Astrocyte of the spinal cord (primary cell): ENCODE data around the gene CHTOP.

ENCODE experiments used
- DNase-seq: peaks from one replicate; pipeline ENCODE4 v3.0.0; 2011; ENCODE audit warnings: low read depth, low spot score
- H3K4me3 ChIP-seq: 2 replicates; pipeline ENCODE4 v1.5.1; 2011; ENCODE audit warnings: low read depth, mild to moderate bottlenecking, low read length, moderate library complexity
- CTCF ChIP-seq: IDR thresholded peaks from 2 replicates; pipeline ENCODE4 v1.5.1; 2012; ENCODE audit warnings: low read depth, mild to moderate bottlenecking, low read length, inconsistent platforms
- in situ Hi-C: cut with HindIII; loops from 2 replicates; pipeline ENCODE4 v1.10.0; 2017; ENCODE audit warnings: low sequenced_read_pairs

Gene CHTOP

GRCh38 chr1:153655333-153655732 lies 21.5 kb downstream of the CHTOP start:
- in situ Hi-C loops, result no loop called here
- no peak overlapping the region for H3K4me3 ChIP-seq
- DNase-seq, result no peak
- no peak for TF ChIP-seq CTCF

GRCh38 chr1:153658400-153659174 lies 24.7 kb downstream of the CHTOP start, which contains the start of gene SNAPIN:
TSS of gene SNAPIN (plus strand) at chr1:153658703. CDS start at chr1:153658744, 41 bp downstream.
- peak; percentile 88 for DNase-seq
- peak within 1 kb of the TSS; percentile 70 for H3K4me3 ChIP-seq
- peak; percentile 19 for TF ChIP-seq CTCF
- in situ Hi-C loops, result no loop called here

GRCh38 chr1:153659175-153659534 lies 25.3 kb downstream of the CHTOP start:
- peak overlapping the region; percentile 70 for H3K4me3 ChIP-seq
- DNase-seq, result no peak
- in situ Hi-C loops, result no loop called here
- no peak for TF ChIP-seq CTCF

DNA sequence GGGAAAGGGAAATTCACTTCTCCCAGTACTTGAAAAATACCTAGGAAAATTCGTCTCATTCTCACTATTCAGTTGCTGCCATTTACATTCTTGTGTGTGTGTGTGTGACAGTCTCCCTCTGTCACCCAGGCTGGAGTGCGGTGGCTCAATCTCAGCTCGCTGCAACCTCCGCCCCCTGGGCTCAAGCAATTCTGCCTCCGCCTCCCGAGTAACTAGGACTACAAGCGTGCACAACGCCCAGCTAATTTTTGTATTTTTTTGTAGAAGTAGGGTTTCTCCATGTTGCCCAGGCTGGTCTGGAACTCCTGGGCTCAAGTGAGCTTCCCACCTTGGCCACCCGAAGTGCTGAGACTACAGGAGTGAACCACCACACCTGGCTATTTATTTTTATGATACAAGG lies 25.8 kb downstream of the CHTOP start:
- peak overlapping the region; percentile 70 for H3K4me3 ChIP-seq
- in situ Hi-C loops, result no loop called here
- no peak for TF ChIP-seq CTCF
- DNase-seq, result no peak

GRCh38 chr1:153661111-153661708 lies 27.3 kb downstream of the CHTOP start:
- DNase-seq, result peak; percentile 67
- H3K4me3 ChIP-seq, result no peak overlapping the region
- in situ Hi-C loops, result no loop called here
- no peak for TF ChIP-seq CTCF

GRCh38 chr1:153662269-153662668 lies 28.4 kb downstream of the CHTOP start:
- no peak overlapping the region for H3K4me3 ChIP-seq
- in situ Hi-C loops, result no loop called here
- no peak for TF ChIP-seq CTCF
- DNase-seq, result no peak
